IPS DF 6.9 (cell line): ENCODE measurements around the gene FOXP1.

Experiments
- DNase-seq: peaks from one replicate; pipeline ENCODE4 v3.0.0-alpha.2; 2013; ENCODE audit warnings: low read depth, low spot score
- H3K27ac ChIP-seq: one replicate; pipeline ENCODE4 v1.5.1; 2013; ENCODE audit warnings: low read length, control low read depth
- H3K27me3 ChIP-seq: 2 replicates; pipeline ENCODE4 v1.6.1; 2013; ENCODE audit warnings: mild to moderate bottlenecking, low read length; ENCODE audit not compliant: control insufficient read depth, insufficient read depth
- H3K36me3 ChIP-seq: 2 replicates; pipeline ENCODE4 v1.6.1; 2013; ENCODE audit warnings: low read length; ENCODE audit not compliant: control insufficient read depth, insufficient read depth
- H3K4me1 ChIP-seq: 2 replicates; pipeline ENCODE4 v1.6.1; 2013; ENCODE audit warnings: low read length; ENCODE audit not compliant: control insufficient read depth, insufficient read depth
- H3K4me3 ChIP-seq: 2 replicates; pipeline ENCODE4 v1.5.1; 2013; ENCODE audit warnings: mild to moderate bottlenecking, low read length
- H3K9me3 ChIP-seq: 2 replicates; pipeline ENCODE4 v1.6.1; 2013; ENCODE audit warnings: low read length, inconsistent platforms; ENCODE audit not compliant: control insufficient read depth, insufficient read depth
- WGBS: extraction: QIAGEN DNeasy Blood & Tissue Kit; methylation state at CpG from one replicate; pipeline ENCODE4 v1.1.7; 2013; ENCODE audit warnings: mixed read lengths, missing lambda C conversion rate; ENCODE audit not compliant: insufficient read length, insufficient coverage; 5-methylcytosine and 5-hydroxymethylcytosine counted together

Gene FOXP1

GRCh38 chr3:71088742-71089141 lies 494.8 kb downstream of the FOXP1 start:
- WGBS = no CpG with 5 or more reads among the region's 4 CpGs
- Histone ChIP-seq H3K27ac (no peak overlapping the region), H3K4me1 (no peaks in the 10 kb centered on the region), H3K9me3 (no peaks in the 10 kb centered on the region), H3K36me3 (no peaks in the 10 kb centered on the region), H3K27me3 (no peaks in the 10 kb centered on the region), H3K4me3 (no peak overlapping the region)
- no peak for DNase-seq

DNA sequence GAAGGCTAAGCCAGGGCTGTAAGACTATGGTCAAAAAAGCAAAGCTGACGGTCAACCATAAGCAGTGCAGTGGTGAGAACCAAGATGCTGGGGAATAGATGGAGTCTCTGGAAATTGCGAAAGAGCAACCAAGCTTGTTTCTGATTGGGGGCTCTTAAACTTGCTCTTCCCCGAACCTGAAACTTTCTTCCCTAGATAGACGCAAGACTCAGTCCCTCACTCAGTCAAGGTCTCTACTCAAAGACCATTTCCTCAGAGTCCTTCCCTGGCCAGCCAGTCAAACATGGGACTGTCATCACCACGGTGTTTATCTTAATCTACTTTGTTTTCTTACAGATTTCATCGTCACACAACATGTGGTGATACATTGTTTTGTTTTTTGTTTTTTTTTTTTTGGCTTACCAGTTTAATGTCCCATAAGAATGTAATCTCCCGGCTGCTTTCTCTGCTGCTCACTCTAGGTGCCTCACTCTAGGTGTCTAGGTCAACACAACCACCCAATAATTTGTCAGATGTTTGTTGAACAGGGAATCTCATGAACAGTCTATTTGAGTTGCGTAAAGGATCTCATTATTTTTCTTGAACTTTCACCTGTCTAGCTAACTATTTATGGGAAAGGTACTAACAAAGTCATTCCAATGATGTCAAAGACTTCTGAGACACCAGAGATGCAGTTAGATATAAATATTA lies 495.4 kb downstream of the FOXP1 start:
- WGBS = no CpG with 5 or more reads among the region's 8 CpGs
- H3K27ac ChIP-seq = no peak overlapping the region
- no peaks in the 10 kb centered on the region for H3K27me3 ChIP-seq
- H3K36me3 ChIP-seq = no peaks in the 10 kb centered on the region
- no peaks in the 10 kb centered on the region for H3K4me1 ChIP-seq
- no peak for DNase-seq
- no peaks in the 10 kb centered on the region for H3K9me3 ChIP-seq
- no peak overlapping the region for H3K4me3 ChIP-seq

DNA sequence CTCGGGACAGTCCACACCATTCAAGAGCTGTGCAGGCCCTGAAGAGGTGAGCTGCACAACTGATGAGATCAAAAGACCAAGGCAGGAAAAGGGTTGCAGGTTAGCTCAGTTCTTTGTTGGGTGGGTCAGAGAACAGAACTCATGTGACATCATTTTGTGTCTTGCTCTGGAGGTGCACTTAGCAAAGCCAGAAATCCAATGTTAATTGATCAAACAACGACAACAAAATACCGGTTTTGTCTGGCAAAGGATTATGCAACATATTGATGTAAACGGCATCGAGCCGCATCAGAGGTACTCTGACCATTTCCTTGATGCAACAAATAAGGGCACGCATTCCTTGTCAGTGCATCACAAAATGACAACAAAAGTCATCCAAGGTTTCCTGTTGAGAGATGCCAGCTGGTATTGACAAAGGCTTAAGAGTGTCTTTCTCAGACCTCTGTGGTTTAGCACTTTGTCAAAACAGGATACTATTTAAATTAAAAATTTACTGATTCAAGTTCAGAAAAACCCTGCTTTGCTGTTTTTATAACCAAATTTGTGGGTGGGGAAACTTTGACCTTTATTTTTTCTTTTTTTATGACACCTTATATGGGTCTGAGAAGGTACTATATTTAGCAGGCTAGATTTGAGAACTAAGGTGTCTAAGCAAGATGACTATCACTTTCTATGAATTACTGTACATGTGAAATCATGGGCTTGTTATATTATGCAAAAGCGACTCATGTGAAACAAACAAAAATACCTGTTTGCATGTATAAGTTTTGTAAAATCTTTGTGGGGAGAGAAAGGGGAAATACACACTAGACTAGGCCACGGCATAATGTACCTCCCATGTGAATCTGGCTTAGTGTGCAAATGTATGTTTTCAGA lies 496.1 kb downstream of the FOXP1 start:
- Histone ChIP-seq H3K27me3 (no peaks in the 10 kb centered on the region), H3K4me3 (no peak overlapping the region), H3K27ac (no peak overlapping the region), H3K4me1 (no peaks in the 10 kb centered on the region), H3K9me3 (no peaks in the 10 kb centered on the region), H3K36me3 (no peaks in the 10 kb centered on the region)
- WGBS = no CpG with 5 or more reads among the region's 9 CpGs
- no peak for DNase-seq

GRCh38 chr3:71086777-71087142 lies 496.8 kb downstream of the FOXP1 start:
- Histone ChIP-seq H3K27ac (no peak overlapping the region), H3K4me1 (no peaks in the 10 kb centered on the region), H3K27me3 (no peaks in the 10 kb centered on the region), H3K4me3 (no peak overlapping the region), H3K36me3 (no peaks in the 10 kb centered on the region), H3K9me3 (no peaks in the 10 kb centered on the region)
- DNase-seq = no peak
- no CpG with 5 or more reads among the region's 4 CpGs for WGBS

DNA sequence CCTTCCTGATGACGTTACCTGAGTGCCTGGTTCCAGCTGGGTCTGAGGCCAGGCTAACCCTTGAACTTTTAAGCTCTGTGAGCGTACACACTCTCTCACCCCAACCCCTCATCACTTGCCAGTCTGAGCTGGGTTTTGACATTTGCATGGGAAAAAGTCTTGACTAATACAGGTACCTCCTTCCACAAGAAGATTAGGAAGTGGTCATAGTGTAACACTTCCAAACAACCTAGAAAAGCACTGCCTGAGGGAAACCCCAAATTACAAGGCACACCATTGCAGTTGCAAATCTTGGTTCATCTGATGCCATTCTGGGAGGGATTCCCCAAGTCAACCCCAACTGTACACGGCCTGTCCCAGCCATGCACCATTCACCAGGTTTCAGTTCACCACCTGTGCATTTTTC lies 499.8 kb downstream of the FOXP1 start:
- no peaks in the 10 kb centered on the region for H3K36me3 ChIP-seq
- H3K4me3 ChIP-seq = no peak overlapping the region
- no peaks in the 10 kb centered on the region for H3K9me3 ChIP-seq
- no CpG with 5 or more reads among the region's 3 CpGs for WGBS
- H3K27ac ChIP-seq = no peak overlapping the region
- H3K27me3 ChIP-seq = no peaks in the 10 kb centered on the region
- DNase-seq = no peak
- H3K4me1 ChIP-seq = peaks cover 3% of the 10 kb centered on the region; the same call in 1 of the 2 replicates

DNA sequence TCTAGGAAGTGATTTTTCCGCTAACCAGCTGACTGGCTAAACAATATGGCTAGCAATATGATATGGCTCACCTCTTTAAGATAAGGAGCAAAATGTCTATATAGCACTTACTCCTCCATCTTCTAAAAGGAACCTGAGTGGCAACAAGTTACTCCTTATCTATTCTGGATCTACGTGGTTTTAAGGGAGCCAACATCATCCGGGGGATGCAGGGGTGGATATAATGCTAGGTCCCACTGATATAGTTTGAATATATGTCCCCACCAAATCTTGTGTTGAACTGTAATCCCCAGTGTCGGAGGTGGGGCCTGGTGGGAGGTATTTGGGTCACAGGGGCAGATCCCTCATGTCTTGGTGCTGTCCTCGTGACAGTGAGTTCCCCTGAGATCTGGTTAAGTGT lies 500.7 kb downstream of the FOXP1 start:
- no CpG with 5 or more reads among the region's 5 CpGs for WGBS
- DNase-seq = no peak
- Histone ChIP-seq H3K4me1 (peaks cover 3% of the 10 kb centered on the region; the same call in 1 of the 2 replicates), H3K4me3 (no peak overlapping the region), H3K9me3 (no peaks in the 10 kb centered on the region), H3K36me3 (no peaks in the 10 kb centered on the region), H3K27me3 (no peaks in the 10 kb centered on the region), H3K27ac (no peak overlapping the region)

- no peak for DNase-seq
- 100% methylated on average over 2 of the region's 4 CpGs for WGBS
Measured at GRCh38 chr3:71080517-71081083, 502.9 kb downstream of the FOXP1 start.

GRCh38 chr3:71078723-71079525 lies 504.6 kb downstream of the FOXP1 start:
- WGBS = no CpG with 5 or more reads among the region's 8 CpGs
- no peak overlapping the region for H3K4me3 ChIP-seq
- H3K27me3 ChIP-seq = no peaks in the 10 kb centered on the region
- H3K4me1 ChIP-seq = peaks cover 3% of the 10 kb centered on the region; the same call in 1 of the 2 replicates
- H3K36me3 ChIP-seq = no peaks in the 10 kb centered on the region
- H3K27ac ChIP-seq = no peak overlapping the region
- DNase-seq = no peak
- H3K9me3 ChIP-seq = no peaks in the 10 kb centered on the region

More at GRCh38 chr3:71080517-71081083, 502.9 kb downstream of the FOXP1 start:
- no peak overlapping the region for H3K27ac ChIP-seq
- H3K36me3 ChIP-seq = no peaks in the 10 kb centered on the region
- H3K9me3 ChIP-seq = no peaks in the 10 kb centered on the region
- no peak overlapping the region for H3K4me3 ChIP-seq
- H3K27me3 ChIP-seq = no peaks in the 10 kb centered on the region
- peaks cover 3% of the 10 kb centered on the region; the same call in 1 of the 2 replicates for H3K4me1 ChIP-seq

DNA sequence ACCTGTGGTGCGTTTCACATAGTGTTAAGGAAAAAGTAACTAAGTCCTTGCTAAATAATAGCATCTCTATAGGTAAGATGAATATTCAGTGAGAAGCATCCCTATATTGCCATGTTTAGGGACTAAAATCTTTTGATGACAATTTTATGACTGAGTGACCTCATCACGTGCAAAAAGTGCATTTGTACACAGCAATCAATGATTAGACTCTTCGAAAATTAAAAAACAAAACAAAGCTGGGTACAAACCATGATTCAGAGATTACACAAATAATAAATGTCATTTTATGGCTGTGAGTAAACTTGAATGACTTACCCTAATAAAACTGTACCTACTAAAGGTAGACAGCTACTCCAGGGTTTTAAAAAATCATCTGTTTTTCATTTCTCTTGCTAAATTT lies 505.3 kb downstream of the FOXP1 start:
- WGBS = no CpG with 5 or more reads among the region's 3 CpGs
- no peak overlapping the region for H3K27ac ChIP-seq
- H3K9me3 ChIP-seq = no peaks in the 10 kb centered on the region
- no peaks in the 10 kb centered on the region for H3K27me3 ChIP-seq
- no peaks in the 10 kb centered on the region for H3K36me3 ChIP-seq
- peaks cover 3% of the 10 kb centered on the region; the same call in 1 of the 2 replicates for H3K4me1 ChIP-seq
- H3K4me3 ChIP-seq = no peak overlapping the region
- no peak for DNase-seq

- no peaks in the 10 kb centered on the region for H3K9me3 ChIP-seq
- H3K4me3 ChIP-seq = no peak overlapping the region
- DNase-seq = no peak
- peaks cover 3% of the 10 kb centered on the region; the same call in 1 of the 2 replicates for H3K4me1 ChIP-seq
- H3K36me3 ChIP-seq = no peaks in the 10 kb centered on the region
- no CpG with 5 or more reads among the region's 3 CpGs for WGBS
- no peaks in the 10 kb centered on the region for H3K27me3 ChIP-seq
- H3K27ac ChIP-seq = no peak overlapping the region
Measured at GRCh38 chr3:71077070-71077469, 506.5 kb downstream of the FOXP1 start.
